Hematopoietic multipotent progenitor cell (in vitro differentiated cells): ENCODE data around the gene CPA1. TPM values are rescaled to one million over a fixed set of nuclear protein-coding genes. Genes with fewer than 3 reads are reported as not detected.

Experiments
- DNase-seq, 3 donors: peaks; one replicate each; pipeline ENCODE4 v3.0.0-alpha.2; 2011 to 2015; ENCODE audit warnings: low read depth in 2 of 3, low spot score in 2 of 3
- total RNA-seq: library from RNA; depleted of rRNA; stranded (reverse); fragments of >200 nt; gene quantifications from one replicate; pipeline ENCODE4 v1.2.3, GENCODE V29; 2012

CPA1 gene
- total RNA-seq, 1 donor, result not detected

DNA sequence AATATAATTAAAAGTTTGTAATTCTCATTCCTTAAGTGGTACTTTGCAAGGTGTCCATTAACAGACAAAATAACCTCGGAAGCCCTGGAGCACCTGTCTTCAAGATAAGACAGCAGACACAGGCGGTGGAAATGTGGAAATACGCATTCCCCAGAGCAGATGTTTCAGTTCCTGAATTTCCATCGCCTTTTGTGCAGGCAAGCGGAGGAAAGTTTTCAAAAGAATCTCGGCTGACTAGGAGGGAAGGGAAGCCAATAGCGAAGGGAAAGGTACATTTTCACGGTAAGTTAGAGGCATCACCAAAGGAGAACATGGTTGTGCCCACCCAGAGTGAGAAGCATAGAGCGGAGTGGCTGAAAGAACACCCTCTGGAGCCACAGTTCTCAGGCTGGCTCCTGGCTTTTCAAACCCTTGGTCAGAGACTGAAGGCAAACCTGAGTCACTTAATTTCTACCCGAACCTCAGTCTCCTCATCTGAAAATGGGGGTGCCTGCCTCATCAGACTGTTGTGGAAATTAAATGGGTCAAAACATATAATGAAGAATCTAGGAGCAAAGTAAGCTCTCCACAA, 13.6 kb downstream of the CPA1 start:
- DNase-seq, result peak in 2 of 3 donors; percentile 60

DNA sequence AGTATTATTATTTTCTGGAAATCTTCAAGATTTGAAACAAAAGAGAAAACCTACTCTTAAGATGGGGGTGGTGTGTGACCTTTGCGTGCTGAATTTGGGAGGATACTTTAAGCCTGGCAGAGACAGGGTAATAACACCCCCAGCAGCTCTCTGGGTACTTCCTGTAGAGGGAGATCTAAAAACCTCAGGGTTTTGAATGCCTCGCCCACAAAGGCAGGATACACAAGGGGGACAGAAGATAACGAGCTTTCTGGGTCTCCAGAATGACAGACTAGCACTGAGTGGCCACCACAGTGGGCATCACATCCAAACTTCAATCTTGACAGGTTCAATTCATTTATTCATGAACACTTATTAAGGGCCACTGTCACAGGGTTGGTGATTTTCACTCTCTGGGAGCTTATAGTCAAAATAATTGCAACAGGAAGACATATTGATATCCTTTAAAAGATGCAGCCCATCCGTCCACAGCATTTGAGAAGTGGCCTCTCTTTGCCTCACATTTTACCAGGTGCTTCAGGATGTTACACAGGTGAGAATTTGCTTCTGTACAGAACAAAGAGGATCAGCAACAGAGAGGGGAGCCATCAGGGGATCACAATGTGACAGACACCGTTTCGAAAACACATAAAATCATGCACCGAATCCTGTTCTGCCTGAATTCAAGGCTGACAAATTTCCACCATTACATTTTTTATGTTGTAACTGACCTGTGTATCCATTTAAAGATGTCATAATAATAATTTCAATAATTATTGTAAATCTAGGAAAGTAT, 14.3 kb downstream of the CPA1 start:
- DNase-seq, result peak in 2 of 3 donors; percentile 76 to 84

DNA sequence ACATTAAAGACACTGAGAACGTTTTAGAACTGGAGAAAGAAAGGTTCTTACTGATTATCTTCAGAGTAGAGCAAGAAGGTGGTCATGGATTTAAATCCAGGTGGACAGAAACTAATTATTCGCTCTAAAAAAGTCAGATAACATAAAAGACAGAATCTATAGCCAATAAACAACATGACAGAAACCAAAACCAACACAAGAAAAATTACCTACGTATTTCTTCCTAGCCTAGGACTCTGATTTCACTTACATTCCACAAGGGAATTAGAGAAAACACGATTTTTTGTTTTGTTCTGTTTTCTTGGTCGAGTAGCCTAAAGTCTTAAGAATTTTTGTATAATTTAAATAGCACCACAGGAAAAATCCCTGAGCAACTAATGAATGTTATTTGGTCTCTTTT, 15.1 kb downstream of the CPA1 start:
- no peak for DNase-seq

DNA sequence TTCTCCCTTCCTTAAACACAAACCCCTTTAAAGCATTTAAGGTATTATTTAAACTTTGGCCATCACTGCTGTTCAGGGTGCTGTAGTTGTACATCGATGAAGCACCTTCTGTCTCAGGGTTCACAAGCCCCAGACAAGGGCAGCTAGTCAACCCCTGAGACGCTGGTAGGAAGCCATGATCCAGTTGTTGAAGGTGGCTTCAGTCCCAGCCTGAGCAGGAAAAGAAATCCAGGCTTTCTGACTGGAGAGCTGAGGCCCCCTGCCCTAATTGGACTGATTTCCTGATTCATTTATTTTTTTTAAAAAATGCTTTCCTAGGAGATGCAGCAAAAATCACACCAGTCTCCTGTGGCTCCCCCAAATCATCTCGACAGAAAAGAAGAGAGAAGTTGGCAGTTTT, 15.8 kb downstream of the CPA1 start:
- no peak for DNase-seq

DNA sequence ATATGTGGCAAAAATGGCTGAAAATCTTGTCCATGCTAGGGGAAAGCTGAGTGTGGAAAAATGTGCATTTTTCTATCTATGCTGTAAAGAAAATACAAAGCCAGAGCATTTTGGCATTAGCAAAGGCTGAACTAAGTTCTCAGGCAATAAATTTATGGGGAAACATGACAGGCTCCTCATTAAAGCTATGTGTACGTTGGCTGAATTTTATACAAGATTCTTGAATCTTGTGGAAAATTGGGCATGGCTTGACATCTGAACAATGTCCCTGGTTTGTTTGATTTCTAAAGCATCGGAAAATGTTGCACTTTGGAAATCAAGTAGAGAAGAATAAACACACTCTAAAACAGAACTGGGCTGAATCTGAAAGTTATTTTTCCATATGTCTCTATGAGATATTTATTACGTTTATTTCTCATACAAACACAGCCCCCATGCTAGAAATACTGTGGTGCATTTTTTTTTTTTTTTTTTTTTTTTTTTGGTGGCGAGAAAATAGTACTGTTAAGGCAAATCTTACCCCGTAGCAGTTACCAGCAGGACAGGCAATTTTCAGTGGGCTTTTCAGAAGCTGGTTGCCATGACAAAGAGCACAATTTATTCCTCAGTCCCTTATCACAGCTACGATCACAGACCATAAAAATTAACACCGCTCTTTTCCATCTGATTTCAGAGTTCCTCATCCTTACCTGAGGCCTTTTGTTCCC, 16.9 kb downstream of the CPA1 start:
- DNase-seq, result no peak

DNA sequence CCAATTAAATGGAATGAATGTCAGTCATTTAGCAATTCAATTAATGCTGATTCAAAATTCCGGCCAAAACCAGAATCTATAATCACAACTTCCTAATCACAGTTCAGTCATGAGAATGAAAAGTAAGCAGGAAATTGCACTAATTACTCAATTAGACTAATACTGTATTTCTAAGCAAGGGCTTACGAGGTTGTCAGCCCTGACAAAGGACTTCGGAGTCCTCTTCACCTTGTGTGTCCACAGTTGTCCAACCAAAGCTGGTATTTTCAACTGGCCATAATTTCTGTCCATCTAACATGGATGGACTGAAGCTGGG, 17.4 kb downstream of the CPA1 start:
- DNase-seq, result no peak

DNA sequence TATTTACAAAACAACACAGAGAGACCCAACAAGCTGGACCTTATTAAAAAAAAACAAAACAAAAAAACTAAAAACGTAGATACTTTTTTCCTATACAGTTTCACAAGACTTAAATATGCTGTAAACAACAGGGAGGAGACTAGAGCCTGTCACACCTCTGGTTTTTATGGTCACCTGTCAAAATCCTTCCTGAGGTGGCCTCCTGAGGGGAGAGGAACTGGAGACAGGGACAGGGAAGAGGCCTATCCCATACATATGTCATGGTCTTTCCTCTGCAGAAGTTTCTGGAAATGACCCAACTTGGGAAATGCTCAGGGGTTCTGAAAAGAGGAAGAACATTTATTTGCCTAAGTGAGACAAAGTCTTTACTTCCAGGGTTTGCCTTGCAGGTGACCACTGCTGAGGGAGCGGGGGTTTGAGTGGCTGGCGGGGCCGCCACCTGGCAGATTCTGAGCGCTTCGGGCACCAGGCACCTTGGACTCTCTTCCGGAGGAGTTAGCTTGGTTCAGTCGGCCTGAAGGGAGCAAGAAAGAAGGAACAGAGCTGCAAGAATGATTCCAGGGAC, 18.3 kb downstream of the CPA1 start:
- peak in 1 of 3 donors; percentile 49 for DNase-seq

DNA sequence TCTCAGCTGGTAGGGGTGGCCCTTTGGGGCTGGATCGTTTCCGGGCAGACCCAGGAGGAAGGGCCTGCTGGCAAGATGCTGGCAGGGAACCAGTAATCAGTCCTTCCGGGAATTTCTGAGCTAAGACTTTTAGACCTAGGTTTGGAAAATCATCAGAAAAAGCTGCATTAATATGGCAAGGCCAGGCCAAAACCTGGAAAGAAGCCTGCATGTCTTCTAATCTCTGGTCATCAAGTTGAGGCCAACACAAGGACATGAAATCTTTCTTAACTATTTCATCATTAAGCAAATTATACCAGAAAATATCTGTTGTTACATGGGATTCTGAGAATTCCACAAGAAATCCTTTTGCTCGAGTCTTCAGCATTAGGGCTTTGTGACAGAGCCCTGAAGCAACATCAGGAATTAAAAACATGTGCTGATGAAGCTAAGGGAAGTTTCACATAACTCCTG, 19.9 kb downstream of the CPA1 start:
- no peak for DNase-seq

DNA sequence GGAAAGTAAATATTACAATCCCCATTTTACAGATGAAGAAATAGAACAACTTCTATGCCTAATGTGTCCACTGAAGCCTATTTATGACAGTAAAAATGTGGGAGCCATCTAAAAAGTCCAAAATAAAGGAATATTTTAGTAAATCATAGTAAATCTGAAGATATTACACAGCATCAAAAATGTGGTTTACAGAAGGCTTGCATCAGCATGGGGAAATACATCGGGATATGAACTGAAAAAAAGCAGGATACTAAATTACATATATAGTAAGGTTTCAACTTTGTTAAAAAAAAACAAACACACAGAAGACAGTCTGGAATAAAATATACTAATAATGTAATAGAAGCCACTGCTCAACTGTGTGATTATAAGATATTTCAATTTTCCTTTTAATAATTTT, 20.8 kb downstream of the CPA1 start:
- no peak for DNase-seq

DNA sequence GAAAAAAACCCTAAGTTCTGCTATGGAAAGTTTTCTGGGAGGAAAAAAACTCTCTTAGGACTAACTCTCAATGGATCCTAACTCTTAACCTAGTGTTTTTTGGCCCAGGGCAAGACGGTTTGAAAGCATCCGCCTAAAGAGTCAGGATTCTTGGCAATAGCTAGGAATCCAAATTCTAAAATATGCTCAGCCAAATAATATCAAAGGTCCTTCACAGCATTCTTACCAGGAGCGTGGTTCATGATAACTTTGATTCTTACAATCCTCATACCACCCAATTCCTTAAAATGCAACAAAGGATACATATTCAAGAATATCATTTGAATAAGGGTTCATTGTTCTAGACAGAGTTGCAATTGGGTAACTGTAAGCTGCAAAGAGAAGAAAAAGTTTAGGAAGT, 21.3 kb downstream of the CPA1 start:
- no peak for DNase-seq

DNA sequence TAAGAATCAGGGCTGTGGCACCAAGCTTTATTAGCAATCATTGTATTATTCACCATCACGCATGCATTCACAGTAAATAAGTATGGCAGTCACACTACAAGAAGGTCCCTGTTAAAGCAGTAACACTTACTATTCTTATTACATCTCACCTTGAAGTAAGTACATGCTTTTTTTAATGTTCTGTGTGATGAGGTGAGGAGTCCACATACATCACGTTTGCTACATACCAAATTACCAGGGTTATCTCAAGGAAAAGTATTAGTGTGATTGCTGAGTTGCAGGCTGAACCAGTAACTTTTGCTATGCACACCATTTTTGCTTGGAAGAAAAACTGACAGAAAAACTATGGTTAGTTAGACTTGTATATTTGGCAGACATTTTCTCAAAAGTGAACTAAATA, 24.7 kb downstream of the CPA1 start:
- no peak for DNase-seq

DNA sequence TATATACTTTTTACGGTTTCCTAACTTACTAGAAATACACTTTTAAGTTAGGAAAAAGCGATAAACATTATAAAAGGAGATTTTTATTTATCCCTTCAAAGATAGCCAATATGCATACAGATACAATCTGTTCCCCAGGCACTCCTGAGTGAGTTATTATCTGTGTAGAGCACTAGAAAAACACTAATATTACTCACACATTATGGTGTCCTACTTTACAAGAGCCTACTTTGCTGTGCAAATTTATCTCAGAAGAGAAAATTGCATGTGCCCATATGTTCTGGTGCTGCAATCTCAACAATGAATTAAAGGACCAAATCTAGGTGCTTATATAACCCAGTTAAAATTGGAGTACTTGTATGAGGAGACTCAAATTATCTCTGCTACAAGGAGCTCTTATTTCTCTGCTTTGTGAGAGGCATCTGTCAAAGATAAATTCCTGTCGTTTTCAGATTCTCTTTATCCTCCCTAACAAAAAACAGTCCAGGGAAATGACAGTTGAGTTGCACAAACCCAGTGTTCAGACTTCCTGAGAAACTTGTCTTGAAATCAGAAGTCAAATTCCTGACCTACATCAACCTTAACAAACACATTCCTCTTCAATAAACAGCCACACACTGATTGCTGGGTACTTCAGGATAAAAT, 28.9 kb downstream of the CPA1 start:
- DNase-seq, result no peak

DNA sequence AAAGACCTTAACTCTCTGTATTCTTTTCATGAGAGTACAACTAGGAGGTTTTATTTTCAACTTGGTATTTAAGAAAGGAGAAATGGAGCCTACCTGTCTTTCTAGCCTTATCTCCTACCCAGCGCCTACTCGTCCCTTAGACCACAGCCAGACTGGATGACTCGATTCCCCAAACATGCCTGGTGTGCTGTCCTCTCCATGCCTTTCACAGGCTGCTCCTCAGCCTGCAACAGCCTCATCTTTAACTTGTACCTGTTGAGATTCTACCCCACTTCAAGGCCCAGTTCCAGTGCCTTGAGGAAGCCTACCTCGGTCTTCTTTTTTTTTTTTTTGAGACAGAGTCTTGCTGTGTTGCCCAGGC, 29.4 kb downstream of the CPA1 start:
- DNase-seq, result no peak

DNA sequence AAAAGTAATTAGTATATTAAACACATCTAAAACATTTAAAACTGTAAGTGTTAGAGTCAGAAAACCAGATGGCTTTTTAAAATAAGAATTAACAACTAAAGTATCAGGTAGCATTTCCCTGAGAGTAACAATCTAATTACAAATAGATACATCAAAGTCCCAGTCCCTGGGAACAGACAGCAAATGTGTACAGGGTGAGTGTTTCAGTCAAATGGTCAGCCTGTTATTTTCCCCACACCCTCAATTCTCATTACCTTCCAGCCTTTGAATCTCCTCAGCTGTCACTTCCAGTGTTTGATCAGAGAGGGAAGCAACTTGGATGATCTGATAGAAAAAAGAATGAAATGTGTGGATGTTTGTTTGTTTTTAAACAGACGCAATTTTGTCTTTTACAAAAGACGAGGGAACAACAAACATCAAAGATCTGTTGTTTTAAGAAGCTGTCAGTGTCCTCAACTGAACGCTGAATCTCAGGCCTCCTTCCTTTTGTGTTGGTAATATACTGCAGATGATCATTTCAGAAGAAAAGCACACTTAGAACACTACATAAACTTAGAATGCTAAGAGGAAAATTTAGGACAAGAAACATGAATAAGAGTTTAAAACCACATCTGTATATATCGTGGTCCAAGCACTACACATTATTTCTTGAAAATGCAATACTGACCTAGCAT, 30.7 kb downstream of the CPA1 start:
- no peak for DNase-seq

DNA sequence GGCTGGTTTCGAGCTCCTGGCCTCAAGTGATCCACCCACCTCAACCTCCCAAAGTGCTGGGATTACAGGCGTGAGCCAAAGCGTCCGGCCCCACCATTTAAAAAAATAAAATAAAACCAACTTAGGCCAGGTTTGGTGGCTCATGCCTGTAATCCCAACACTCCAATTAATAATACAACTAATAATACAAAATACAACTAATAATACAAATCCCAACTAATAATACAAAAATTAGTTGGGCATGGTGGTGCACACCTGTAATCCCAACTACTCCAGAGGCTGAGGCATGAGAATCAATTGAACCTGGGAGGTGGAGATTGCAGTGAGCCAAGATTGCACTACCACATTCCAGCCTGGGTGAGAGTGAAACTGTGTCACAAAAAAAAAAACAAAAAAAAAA, 32.9 kb downstream of the CPA1 start:
- DNase-seq, result no peak

DNA sequence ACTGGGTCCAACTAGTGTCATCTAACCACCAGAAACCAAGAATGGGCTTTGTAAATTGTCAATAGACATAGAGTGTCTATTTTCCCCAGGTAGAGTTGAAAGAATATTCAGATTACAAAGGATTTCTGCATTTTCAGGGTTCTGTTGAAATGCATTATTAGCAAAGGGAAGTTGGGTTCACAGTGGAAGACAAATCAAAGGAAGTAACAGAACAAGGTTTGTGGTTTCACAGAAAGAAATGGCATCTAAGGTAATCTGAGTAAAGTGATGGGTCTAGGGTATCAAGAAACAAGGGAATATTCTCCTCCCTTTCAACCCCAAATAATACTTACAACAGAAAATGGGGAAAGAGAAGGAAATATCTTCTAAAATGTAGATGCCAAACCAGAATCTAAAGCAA, 34.7 kb downstream of the CPA1 start:
- DNase-seq, result peak in 1 of 3 donors; percentile 25

DNA sequence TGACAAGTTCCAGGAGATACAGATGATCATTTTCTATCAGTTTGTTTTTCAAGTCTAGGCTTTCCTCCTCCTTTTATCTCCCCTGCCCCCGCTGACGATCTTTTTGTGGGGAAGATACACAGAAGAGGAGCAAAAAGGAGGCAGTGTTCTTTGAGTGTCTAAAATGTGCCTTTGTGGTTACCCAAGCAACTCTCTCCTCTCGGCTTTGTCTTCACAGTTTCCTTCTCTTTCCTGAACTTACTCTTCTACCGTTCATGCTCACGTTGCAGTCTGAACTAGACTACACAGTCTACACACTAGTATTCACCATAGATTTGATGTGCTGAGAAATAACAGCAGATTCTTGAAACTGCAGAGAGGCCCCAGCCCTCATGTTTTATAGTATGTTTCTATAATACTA, 36.9 kb downstream of the CPA1 start:
- DNase-seq, result no peak

DNA sequence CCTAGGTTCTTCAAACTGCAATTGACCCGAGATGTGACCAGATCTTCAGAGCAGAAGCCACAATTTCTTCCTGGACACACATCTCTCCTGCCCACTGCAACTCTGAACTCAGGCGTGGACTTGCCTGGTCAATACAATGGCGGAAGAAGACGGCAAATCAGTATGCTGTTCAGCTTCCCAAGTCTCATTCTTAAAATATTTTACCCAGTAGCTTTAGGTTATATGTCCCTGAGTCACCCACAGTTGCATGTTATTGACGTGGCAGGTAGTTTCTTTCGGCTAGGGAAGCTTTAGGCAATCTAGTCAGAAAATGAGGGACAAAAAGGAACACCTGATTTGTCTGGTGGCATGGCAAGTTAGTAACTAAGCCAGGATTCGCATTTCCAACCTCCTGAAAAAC, 38.0 kb downstream of the CPA1 start:
- DNase-seq, result no peak

DNA sequence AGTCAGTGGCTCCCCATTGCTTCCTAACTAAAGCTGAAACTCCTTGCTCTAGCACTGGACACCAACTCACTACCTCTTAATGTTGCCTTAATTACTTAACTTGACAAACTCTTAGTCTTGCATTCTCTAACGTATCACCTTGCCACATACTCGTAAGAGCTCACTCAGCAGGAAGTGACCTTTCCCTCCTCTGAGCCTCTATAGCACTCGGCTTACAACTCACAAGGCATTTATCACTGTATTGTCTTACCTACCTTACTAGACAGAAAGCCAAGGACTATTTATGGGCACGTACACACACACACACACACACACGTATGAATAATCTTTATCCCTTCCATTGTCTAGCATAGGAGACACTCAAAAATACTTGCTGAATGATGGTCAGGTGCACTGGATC, 39.4 kb downstream of the CPA1 start:
- no peak for DNase-seq

DNA sequence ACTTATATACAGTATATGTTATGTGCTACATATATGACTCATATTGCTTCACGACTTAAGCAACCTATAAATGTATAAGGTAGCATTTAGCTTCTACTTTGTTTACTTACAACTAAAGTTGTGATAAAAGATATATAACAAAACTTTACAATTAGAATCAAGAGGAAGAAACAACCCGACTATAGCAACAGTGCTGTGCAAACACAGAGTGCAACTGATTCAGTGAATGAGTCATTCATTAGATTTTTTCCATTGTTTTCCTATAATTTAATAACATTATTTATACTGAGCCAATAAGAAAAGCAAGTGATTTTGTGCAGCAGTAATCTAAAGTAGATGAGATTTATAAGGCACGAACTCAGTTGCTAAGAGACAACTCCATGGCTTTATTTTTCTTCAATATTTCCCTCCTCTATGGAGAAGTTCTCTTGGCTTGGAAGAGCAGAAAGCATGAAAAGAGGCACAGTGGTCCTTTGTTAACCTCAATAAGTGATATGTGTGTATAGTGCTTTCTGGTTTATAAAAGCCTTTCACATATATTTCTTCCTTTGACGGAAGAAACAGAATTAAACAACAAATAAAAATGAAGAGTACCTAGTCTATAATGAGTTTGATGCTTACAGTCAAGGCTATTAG, 40.8 kb downstream of the CPA1 start:
- no peak for DNase-seq
